ENCODE data around the gene SELENOO.
A peak's percentile ranks its signal among the peaks of the same experiment; 100 is the strongest.
"Not testable (repeated sequence)": the region's sequence is repeated elsewhere in the genome, so short reads cannot be mapped to it uniquely, and the experiment has no call there.

Gene SELENOO

DNA sequence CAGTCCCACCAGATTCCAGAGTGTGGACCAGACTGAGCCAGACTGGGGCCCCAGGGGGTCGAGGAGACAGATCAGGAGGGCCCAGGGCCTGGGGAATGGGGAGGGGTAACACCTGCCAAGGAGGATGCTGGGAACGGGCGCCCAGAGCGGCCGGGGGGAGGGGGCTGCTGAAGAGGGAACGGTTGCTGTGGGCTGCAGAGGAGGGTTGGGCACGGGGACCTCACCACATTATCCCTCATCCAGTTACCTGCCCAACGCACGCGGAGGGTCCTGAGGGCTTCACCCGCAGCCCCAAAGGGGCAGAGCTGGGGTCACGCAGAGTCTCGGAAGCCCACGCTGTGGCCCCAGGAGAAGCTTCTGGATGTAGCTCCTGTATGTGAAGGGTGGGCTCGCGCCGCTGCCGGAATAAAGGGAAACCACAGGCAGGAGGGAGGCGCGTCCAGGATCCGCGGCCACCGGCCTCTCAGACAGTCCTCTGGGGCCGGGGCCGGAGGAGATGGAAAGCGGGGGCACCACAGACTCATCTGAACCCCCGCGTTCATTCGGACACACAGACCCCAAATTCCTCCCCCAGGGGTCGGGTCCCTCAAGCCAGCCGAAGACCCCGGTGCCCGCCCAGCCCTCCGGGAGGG, 866 bp upstream of the SELENOO start:
- DNase-seq (ENCODE audit: low spot score) = no peak

DNA sequence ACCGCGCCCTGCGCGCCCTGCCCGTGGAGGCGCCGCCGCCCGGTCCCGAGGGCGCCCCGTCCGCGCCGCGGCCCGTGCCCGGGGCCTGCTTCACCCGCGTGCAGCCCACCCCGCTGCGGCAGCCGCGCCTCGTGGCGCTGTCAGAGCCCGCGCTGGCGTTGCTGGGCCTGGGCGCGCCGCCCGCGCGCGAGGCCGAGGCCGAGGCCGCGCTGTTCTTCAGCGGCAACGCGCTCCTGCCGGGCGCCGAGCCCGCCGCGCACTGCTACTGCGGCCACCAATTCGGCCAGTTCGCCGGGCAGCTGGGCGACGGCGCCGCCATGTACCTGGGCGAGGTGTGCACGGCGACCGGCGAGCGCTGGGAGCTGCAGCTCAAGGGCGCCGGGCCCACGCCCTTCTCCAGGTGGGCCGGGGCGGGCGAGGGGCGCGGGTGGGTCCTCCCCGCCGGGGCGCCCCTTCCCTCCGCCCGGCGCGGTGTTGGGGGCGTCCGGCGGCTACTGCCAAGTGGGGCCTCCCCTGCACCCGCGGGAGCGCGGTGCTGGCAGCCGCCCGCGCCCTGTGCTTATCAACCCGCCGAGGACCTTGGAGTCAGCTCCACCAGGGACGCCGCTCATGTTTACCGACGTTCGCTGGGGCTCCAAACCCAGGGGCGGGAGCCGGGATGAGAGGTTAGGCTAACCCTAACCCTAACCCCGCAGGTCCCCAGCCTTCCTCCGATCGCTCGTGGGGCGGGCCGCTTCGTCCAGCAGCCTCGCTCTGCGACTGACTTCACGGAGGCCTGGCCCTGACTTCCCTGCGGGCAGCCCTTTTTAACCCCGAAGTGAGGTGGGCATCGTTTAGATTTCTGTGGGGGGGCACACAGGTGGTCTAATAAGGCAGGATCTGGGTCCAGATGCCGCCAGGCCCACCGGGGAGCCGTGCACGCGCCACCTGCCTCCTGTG, 649 bp downstream of the SELENOO start:
- no peak for DNase-seq (ENCODE audit: low spot score)

DNA sequence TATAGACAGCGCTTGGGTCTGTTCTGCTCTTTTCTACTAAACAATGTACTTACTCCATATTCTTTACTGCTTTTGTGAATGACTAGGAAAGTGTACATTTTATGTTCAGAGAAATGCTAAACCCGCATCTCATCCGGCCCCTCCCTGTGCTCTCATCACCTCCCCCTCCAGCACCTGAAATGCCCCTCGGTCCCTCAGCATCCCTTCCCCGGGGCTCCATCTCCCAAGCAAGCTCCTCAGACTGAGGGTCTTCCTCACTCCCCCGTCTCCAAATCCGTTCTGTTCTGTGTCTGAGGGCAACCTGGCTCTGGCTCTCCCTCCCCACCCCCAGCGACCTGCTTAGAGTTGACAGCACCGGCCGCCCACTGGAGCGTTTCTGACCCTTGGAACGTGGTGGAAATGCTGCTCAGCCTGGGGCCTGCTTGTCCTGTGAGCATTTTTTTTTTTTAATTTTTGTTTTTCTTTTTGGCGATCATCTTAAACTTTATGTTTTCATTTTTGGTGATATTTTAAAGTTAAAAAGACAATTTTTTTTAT, 1.4 kb downstream of the SELENOO start:
- DNase-seq (ENCODE audit: low spot score) = no peak

DNA sequence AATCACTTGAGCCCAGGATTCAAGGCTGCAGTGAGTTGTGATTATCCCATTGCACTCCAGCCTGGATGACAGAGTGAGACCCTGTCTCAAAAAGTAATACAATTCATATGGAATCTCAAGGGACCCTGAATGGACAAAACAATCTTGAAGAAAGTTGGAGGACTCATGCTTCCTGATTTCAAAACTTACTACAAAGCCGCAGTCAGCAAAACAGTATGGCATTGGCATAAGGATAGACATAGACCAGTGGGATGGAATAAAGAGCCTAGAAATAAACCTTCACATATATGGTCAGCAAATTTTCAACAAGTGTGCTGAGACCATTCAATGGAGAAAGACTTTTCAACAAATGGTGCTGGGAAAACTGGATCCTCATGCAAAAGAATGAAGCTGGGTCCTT, 2.5 kb downstream of the SELENOO start:
- no peak for DNase-seq (ENCODE audit: low spot score)

DNA sequence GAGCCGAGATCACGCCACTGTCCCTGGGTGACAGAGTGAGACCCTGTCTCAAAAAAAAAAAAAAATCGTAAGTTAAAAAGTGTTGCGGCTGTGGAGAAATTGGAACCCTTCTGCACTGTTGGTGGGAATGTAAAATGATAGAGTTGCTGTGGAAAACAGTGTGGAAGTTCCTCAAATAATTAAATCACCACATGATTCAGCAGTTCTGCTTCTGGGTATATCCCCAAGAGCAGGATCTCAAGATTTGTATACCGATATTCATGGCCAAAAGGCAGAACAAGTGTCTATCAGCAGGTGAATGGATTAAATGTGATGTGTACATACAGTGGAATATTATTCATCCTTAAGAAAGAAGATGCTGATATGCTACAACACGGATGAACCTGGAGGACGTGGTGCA, 3.8 kb downstream of the SELENOO start:
- DNase-seq (ENCODE audit: low spot score) = no peak

DNA sequence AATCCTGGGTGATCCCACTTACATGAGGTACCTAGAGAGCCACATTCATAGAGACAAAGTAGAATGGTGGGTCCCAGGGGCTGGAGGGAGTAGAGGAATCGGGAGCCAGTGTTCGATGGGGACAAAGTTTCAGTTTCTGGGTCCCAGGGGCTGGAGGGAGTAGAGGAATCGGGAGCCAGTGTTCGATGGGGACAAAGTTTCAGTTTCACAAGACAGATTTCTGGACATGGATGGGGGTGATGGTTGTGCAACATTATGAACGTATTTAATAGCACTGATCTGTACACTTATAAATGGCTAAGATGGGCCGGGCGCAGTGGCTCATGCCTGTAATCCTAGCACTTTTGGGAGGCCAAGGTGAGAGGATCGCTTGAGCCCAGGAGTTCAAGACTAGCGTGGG, 4.2 kb downstream of the SELENOO start:
- DNase-seq (ENCODE audit: low spot score) = not testable (repeated sequence)

DNA sequence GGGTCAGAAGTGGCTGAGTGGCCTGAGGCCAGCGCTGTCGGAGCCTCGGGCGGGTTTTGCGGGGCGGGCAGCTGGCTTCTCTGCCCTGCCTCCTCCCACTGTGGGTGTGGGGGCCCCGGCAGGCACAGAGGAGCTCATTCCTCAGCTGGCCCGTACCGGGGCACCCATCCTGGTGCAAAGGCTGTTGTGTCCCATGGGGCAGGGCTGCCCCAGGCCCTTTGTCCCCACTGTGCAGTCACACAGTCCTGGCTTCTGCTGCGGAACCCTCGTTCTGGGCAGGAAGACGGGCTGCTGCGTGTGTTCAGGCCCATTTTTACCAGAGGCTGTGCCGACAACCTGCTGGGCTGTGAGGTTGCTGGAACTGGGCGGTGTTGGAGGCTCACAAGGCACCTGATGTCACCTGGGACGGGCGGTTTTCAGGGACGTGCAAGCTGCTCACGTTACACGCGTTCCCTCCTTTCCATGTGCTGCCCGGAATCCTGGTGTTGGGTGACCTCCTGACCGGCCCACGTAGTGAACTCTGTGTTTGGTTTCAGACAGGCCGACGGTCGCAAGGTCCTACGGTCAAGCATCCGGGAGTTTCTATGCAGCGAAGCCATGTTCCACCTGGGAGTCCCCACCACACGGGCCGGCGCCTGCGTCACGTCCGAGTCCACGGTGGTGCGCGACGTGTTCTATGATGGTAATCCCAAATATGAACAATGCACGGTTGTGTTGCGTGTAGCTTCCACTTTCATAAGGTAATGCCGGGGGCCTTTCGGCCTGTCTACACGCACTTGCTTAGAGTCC, 5.2 kb downstream of the SELENOO start:
- DNase-seq (ENCODE audit: low spot score) = no peak

DNA sequence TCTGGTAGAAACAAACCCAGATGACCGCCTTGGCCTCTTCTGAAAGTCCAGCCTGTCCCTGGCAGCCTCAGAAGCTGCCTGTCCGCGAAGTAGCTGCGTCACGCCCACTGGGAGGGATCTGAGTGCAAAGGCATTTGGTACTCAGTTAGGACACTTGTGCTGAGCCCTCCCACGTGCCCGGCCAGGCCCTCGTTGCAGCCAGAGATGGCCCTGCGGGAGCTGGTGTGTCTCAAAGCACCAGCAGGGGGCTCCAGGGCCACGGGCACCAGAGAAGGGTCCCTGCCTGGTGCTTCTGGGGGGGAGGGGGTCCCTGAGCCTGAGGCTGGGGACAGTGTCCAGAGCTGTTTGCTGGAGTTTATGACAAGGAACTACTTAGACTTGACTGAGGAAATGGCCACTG, 5.8 kb downstream of the SELENOO start:
- DNase-seq (ENCODE audit: low spot score) = no peak

DNA sequence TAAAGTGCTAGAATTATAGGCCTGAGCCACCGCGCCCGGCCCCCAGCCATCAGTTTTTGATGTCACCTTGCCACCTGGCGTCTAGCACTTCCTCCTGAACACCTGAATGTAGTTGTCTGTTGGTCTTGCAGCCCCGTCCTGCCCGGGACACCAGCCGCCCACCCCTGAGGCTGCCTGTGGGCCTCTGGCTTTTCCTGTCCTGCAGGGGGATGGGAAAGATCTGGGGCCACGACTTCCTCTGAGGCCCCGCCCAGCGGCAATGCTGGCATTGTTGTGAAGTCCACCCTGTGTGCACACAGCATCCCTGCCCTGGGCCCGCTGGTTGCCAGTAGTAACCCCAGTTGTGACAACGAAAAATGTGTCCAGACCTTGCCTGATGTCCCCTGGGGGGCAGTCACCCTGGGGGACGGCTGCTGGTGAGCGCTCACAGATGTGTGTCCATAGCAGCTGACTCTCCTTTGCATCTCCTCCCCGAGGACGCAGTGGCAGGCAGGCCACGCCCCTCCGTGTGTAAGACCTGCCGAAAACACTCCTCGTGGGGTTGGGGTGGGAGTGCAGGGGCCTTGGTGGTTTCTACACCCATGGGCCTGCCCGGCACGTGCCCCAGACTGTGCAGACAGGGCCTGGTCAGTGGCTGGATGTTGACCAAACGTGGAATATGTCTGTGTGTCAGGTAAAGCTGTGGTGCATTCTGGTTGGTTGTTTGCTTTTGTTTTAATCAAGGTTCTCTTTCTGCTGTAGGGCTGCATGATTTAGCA, 6.8 kb downstream of the SELENOO start:
- no peak for DNase-seq (ENCODE audit: low spot score)

DNA sequence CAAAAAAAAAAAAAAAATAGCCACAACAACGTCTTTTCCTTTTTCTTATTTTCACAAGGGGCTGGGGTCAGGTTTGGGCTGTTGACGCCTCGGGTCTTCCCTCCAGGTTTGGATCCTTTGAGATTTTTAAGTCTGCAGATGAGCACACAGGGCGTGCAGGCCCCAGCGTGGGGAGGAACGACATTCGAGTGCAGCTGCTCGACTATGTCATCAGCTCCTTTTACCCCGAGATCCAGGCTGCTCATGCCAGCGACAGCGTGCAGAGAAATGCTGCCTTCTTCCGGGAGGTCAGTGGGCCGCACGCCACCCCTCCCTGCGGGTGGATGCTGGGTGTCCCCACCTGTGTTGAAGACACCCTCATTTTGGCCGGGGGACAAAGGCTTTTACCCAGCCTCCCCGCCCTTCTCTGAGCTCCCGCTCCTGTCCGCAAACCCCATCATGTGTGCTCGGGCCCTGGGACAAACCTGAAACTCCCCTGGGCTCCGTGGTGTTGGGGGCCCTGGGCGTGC, 7.7 kb downstream of the SELENOO start:
- DNase-seq (ENCODE audit: low spot score) = no peak

DNA sequence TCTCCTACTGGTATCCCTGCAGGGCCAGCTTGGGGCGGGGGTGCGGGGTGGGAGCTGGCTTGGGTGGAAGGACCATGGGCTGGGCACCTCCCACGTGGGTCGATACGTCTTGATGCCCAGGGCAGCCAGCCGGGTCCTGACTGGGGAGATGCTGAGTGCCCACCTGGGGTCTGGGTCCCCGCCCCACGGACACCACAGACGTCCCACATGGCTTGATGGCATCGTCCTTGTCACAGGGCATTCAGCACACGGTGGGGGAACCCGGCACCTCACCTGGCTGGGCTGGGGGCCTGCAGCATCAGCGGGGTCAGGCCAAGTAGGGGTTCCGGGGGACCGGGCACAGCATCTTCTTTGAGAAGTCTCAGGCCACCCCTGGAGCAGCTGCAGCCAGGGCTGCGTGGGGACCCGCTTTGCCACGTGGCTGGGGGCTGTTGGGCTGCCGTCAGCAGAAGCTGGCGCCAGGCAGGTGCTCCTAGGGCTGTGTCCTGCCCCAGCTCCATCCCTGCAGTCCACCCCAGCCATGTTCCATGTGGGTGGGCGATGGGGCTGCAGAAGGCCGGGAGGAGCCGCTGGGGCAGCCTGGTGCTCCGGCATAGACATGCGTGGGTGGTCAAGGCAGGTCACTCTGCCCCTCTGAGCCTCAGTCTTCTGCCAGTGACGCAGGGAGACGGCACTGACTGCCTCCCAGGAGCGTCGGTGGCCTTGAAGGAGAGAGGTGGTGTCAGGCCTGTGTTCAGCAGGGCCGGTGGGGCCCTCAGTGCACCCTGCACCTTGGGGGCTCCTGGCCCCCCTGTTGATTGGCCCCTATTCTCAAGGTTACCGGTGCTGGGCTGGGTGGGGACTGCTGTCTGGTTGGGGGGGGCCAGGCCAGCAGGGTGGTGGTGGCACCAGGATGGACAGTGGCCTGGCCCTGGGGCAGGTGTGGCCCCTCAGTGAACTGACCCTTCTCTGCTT, 8.4 kb downstream of the SELENOO start:
- DNase-seq (ENCODE audit: low spot score) = no peak

DNA sequence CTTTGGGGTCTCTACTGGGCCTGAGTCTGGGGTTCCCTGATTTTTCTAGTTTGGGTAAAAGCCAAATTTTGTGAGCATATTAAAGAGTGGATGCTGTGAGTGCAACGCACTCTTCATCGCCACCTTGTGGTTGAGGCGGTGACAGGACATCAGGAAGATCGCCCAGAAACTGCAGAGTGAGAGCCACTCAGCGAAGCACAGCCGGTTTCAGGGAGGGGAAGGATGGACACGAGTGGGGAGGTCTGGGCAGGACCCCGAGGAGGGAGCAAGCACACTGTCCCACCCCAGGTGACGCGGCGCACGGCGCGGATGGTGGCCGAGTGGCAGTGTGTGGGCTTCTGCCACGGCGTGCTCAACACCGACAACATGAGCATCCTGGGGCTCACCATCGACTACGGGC, 9.1 kb downstream of the SELENOO start:
- DNase-seq (ENCODE audit: low spot score) = peak; percentile 56

DNA sequence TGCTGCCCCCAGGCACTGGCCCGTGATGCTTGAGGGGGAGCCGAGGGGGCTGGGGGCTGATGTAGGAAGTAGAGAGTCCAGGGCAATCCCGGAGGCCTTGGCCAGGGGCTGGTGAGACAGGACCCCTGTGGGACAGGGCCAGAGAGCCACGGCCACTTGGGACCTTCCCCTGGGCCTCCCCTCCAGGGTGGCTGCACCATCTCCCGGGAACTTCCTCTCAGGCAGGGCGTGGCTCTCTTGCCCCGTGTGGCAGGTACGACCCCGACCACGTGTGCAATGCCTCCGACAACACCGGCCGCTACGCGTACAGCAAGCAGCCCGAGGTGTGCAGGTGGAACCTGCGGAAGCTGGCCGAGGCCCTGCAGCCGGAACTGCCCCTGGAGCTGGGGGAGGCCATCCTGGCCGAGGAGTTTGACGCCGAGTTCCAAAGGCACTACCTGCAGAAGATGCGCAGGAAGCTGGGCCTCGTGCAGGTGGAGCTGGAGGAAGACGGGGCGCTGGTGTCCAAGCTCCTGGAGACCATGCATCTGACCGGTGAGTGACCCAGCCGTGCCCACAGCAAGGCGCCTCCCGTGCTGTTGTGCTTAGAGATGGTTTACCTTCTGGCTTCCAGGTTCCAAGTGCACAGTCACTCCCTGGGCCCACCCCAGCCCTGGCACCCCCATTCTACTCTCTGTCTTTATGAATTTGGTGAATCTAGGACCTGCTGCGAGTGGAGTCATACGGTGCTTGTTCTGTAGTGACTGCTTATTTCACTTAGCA, 9.7 kb downstream of the SELENOO start:
- DNase-seq (ENCODE audit: low spot score) = no peak

DNA sequence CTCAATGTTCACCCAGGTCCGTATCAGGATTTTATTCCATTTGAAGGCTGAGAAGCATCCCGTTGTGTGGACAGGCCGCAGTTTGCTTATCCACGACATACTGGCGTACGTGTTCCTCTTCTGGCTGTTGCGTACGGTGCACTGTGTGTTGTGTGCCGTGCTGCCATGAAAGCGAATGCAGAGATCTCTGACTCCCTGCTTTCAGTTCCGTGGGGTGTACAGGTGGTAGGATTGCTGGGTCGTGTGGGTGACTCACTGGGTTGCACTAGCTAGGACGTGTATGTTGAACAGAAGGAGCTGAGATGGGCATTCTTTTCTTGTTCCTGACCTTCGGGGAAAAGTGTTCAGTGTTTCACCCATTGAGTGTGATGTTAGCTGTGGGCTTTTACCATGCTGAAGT, 10.3 kb downstream of the SELENOO start:
- no peak for DNase-seq (ENCODE audit: low spot score)

DNA sequence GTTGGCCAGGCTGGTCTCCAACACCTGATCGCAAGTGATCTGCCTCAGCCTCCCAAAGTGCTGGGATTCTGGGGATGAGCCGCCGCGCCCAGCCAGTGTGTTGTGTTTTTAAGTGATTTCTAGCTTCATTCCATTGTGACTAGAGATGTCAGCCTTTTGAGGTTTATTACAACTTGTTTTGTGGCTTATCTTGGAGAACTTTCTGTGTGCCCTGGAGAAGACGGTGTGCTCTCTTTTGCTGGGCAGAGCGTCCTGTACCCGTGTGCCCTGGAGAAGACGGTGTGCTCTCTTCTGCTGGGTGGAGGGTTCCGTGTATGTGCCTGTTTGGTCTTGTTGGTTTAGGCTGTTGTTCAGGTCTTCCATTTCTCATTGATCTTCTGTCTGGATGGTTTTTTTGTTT, 12.5 kb downstream of the SELENOO start:
- no peak for DNase-seq (ENCODE audit: low spot score)

DNA sequence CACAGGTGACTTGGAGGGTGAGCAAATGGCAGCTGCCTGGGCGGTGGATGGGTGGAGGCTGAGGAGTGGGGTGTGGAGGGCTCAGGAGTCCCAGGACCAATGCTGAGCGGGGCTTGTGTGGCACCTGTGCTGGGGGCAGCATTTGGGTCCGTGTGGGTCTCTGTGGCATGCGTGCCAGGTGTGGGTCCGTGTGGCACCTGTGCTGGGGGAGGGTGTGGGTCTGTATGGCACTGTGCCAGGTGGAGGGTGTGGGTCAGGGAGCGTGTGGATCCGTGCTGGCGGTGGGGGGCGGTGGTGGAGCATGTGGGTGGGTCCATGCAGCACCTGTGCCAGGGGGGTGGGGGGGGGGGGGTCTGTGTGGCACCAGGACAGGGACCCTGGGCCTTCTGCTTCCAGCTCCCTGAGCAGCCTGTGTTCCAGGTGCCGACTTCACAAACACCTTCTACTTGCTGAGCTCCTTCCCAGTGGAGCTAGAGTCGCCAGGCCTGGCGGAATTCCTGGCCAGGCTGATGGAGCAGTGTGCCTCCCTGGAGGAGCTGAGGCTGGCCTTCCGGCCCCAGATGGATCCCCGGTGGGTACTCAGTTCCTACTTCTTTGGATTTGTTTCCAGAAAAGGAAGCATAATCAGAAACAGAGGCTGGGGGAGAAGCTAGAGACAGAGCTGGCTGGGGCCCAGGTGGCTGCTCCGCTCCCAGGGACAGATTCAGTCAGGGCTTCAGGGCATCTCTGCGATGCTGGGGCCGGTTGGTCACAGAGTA, 14.7 kb downstream of the SELENOO start:
- no peak for DNase-seq (ENCODE audit: low spot score)

DNA sequence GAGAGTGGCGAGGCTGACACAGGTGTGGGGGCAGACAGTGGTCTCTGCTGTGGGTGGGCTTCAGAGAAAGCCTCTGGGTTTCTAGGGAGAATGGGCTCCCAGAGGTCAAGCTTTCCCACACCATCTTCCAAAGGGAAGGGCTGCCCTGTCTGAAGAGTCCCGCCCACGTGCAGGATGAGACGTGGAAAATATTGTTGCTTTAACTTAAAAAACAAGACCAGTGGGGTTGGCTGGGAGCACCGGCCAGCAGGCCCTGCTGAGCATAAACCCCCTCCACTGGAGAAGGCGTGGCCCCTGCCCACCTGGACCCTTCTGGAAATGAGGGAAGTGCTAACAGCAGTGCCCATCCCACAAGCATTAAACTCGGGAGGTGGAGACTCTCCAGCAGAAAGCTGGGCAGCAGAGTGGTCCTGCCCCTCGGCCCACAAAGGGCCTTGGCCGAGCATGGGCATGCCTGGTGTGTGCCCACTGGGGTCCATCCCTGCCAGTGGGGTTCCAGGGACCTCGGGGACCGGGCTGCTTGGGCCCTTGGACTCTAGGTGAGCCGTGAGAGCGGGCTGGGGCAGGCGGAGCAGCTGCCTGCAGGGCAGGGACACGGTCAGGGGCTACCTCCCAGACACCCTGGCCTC, 15.4 kb downstream of the SELENOO start:
- DNase-seq (ENCODE audit: low spot score) = no peak

Data from pons (tissue), 1 donor.